B cell (primary cell): ENCODE measurements around the gene YJEFN3. TPM values are rescaled to one million over a fixed set of nuclear protein-coding genes. Genes with fewer than 3 reads are reported as not detected.

Source experiments
- ATAC-seq: fragments of 200-7000 bp; cut with Tn5 transposase; one replicate; pipeline ENCODE4 v1.10.0; 2021; ENCODE audit warnings: low read depth, mild to moderate bottlenecking, moderate number of reproducible peaks, moderate library complexity
- CTCF ChIA-PET: fragments of 350-600 bp; sonication (Branson Sonifier 250); formaldehyde crosslinking; loops from one replicate; lab custom pipeline; 2021; ENCODE audit warnings: antibody characterized with exemption, inconsistent platforms; lab: Charles Lee
- POLR2A ChIA-PET: fragments of 350-600 bp; sonication (Branson Sonifier 250); formaldehyde crosslinking; loops from one replicate; lab custom pipeline; 2021; ENCODE audit warnings: antibody characterized with exemption; lab: Charles Lee
- DNase-seq: peaks from one replicate; pipeline ENCODE4 v3.0.0; 2013
- H2AFZ ChIP-seq: 2 replicates; pipeline ENCODE4 v1.6.1; 2012; ENCODE audit warnings: mild to moderate bottlenecking, low read depth, low read length; ENCODE audit not compliant: insufficient read depth, poor library complexity, severe bottlenecking
- H3K27ac ChIP-seq, 2 donors: 1 replicate in 1 of 2; 2 replicates in 1 of 2; pipeline ENCODE4 v1.5.1; 2012 to 2013; ENCODE audit warnings: low read length in 2 of 2, mild to moderate bottlenecking in 2 of 2, moderate library complexity in 1 of 2
- H3K27me3 ChIP-seq, 4 experiments: fragments of 200-600 bp in 1 of 4; sonication (generic) in 1 of 4; replicated peaks in 1 of 4; 1 replicate in 2 of 4; 2 replicates in 2 of 4; pipeline versions ENCODE4 v1.6.1 to v1.7.0; 2013 to 2016; ENCODE audit warnings: low read length in 3 of 4, mild to moderate bottlenecking in 2 of 4, mixed read lengths in 1 of 4, moderate library complexity in 1 of 4; ENCODE audit not compliant: insufficient read depth in 4 of 4, control insufficient read depth in 3 of 4; ENCODE audit errors: control extremely low read depth in 1 of 4
- H3K36me3 ChIP-seq, 2 experiments: replicated peaks in 1 of 2; 1 replicate in 1 of 2; 2 replicates in 1 of 2; pipeline versions ENCODE4 v1.6.1 to v1.7.1; 2013; ENCODE audit warnings: low read length in 1 of 2; ENCODE audit not compliant: insufficient read depth in 2 of 2, control insufficient read depth in 1 of 2; ENCODE audit errors: control extremely low read depth in 1 of 2, extremely low read depth in 1 of 2
- H3K4me1 ChIP-seq, 2 donors: fragments of 200-600 bp in 1 of 2; sonication (generic) in 1 of 2; 1 replicate in 1 of 2; 2 replicates in 1 of 2; pipeline versions ENCODE4 v1.5.1 to v1.6.1; 2013 to 2017; ENCODE audit warnings: low read length in 2 of 2; ENCODE audit not compliant: control insufficient read depth in 2 of 2, insufficient read depth in 2 of 2
- H3K4me2 ChIP-seq: replicated peaks from 2 replicates; pipeline ENCODE3; 2012; ENCODE audit warnings: mild to moderate bottlenecking, low read depth, low read length; ENCODE audit not compliant: poor library complexity, severe bottlenecking
- H3K4me3 ChIP-seq, 5 experiments: fragments of 200-600 bp in 1 of 5; sonication (generic) in 1 of 5; 1 replicate in 3 of 5; 2 replicates in 2 of 5; pipeline versions ENCODE4 v1.5.1 to v1.7.0; 2011 to 2016; ENCODE audit warnings: low read length in 4 of 5, mild to moderate bottlenecking in 4 of 5, low read depth in 2 of 5, control low read depth in 1 of 5, moderate library complexity in 1 of 5; ENCODE audit not compliant: insufficient read depth in 1 of 5; ENCODE audit errors: control extremely low read depth in 1 of 5, extremely low read depth in 1 of 5
- H3K79me2 ChIP-seq: fragments of 200-600 bp; sonication (generic); one replicate; pipeline ENCODE4 v1.6.0; 2016; ENCODE audit warnings: low read length; ENCODE audit not compliant: control insufficient read depth, insufficient read depth
- H3K9ac ChIP-seq: fragments of 200-600 bp; sonication (generic); 2 replicates; pipeline ENCODE4 v1.6.1; 2017; ENCODE audit warnings: mild to moderate bottlenecking, low read length, moderate library complexity
- H3K9me3 ChIP-seq, 3 donors: one replicate each; pipeline versions ENCODE4 v1.6.1 to v1.7.1; 2013; ENCODE audit warnings: low read length in 2 of 3; ENCODE audit not compliant: control insufficient read depth in 2 of 3, insufficient read depth in 1 of 3; ENCODE audit errors: control extremely low read depth in 1 of 3
- H4K20me1 ChIP-seq: 2 replicates; pipeline ENCODE4 v1.6.0; 2012; ENCODE audit warnings: mild to moderate bottlenecking, low read length; ENCODE audit not compliant: insufficient read depth, control insufficient read depth, poor library complexity, severe bottlenecking
- H3K27ac Mint-ChIP-seq: one replicate; pipeline ENCODE4 v1.8.0; 2021; ENCODE audit warnings: mixed read lengths
- H3K27me3 Mint-ChIP-seq: one replicate; pipeline ENCODE4 v1.8.0; 2021; ENCODE audit warnings: mixed read lengths
- H3K4me1 Mint-ChIP-seq: one replicate; pipeline ENCODE4 v1.8.0; 2021; ENCODE audit warnings: mixed read lengths
- H3K4me3 Mint-ChIP-seq: one replicate; pipeline ENCODE4 v1.8.0; 2021; ENCODE audit warnings: mixed read lengths
- H3K9me3 Mint-ChIP-seq: one replicate; pipeline ENCODE4 v1.8.0; 2022; ENCODE audit warnings: mixed read lengths; ENCODE audit not compliant: insufficient read depth
- EZH2 ChIP-seq: IDR thresholded peaks from 2 replicates; pipeline ENCODE4 v1.6.1; 2012; ENCODE audit warnings: borderline replicate concordance, low read depth, mild to moderate bottlenecking, moderate library complexity, low read length; ENCODE audit not compliant: insufficient read depth, poor library complexity, severe bottlenecking
- WGBS: methylation state at CpG from one replicate; pipeline ENCODE4 v1.1.5; 2013; ENCODE audit warnings: missing lambda C conversion rate; ENCODE audit not compliant: insufficient coverage; 5-methylcytosine and 5-hydroxymethylcytosine counted together
- intact Hi-C: fragments of 100-400 bp; cut with micrococcal nuclease; formaldehyde crosslinking; loops from one replicate; pipeline ENCODE4 v1.10.0; 2022
- polyA plus RNA-seq: library from polyadenylated mRNA; depleted of rRNA; stranded (reverse); fragments of >200 nt; gene quantifications from 2 replicates; pipeline ENCODE4 v1.2.3, GENCODE V29; 2012
- total RNA-seq, 2 donors: library from RNA; stranded (reverse); fragments of 120-200 nt in 1 of 2; gene quantifications; 1 replicate in 1 of 2; 2 replicates in 1 of 2; pipeline versions ENCODE4 v1.2.3 to v1.2.4, GENCODE V29; 2013 to 2022
- TF ChIP-seq, protein P1 (sequence below): fragments of 200-600 bp; IDR thresholded peaks from one replicate; pipeline ENCODE4 v1.8.0; 2022; ENCODE audit warnings: antibody characterized with exemption, mild to moderate bottlenecking

The YJEFN3 gene
- total and polyA plus RNA-seq, 2 donors (not counting 1 experiment from before 2014, with no cell fraction given): 7.1 to 8.8 TPM

DNA sequence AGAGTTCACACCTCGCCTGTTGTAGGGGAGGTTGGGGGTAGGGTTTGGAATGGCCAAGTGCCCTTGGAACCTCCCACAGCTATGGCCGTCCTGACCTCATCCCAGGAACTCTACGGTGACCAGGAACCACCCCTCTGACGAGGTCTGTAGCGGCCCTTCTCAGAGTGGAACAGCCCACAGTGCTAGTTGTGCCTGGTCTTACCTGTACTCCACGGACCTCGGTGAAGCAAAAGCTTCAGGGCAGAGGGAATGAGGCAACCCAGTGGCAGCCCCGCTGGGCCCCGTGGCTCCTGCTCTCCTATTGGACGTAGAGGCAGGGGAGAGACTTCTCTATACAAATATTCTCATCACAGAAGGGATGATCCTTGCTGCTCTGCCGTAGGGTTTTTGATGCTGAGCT, 20.5 kb upstream of the YJEFN3 start:
- ChIA-PET POLR2A (interaction anchor here (0.6 kb wide), 1 partner anchor 94 kb away, joined by 6 read pairs; no protein-coding TSS in a partner anchor), CTCF (no interaction called here)
- intact Hi-C loops: no loop called here
- no peak overlapping the region for H3K4me3 ChIP-seq
- peaks cover 0 to 4% (median 0%) of the 10 kb centered on the region in 3 donors for H3K9me3 ChIP-seq
- Mint-ChIP-seq H3K4me1 (no peaks in the 10 kb centered on the region), H3K9me3 (no peaks in the 10 kb centered on the region), H3K27ac (no peak overlapping the region), H3K27me3 (no peaks in the 10 kb centered on the region), H3K4me3 (no peak overlapping the region)
- H2AFZ ChIP-seq: no peak overlapping the region
- H3K4me1 ChIP-seq: no peaks in the 10 kb centered on the region
- 94% methylated on average over 7 of the region's 11 CpGs for WGBS
- H3K36me3 ChIP-seq: peaks cover 0 to 38% of the 10 kb centered on the region in 2 experiments
- TF ChIP-seq, protein P1, sequence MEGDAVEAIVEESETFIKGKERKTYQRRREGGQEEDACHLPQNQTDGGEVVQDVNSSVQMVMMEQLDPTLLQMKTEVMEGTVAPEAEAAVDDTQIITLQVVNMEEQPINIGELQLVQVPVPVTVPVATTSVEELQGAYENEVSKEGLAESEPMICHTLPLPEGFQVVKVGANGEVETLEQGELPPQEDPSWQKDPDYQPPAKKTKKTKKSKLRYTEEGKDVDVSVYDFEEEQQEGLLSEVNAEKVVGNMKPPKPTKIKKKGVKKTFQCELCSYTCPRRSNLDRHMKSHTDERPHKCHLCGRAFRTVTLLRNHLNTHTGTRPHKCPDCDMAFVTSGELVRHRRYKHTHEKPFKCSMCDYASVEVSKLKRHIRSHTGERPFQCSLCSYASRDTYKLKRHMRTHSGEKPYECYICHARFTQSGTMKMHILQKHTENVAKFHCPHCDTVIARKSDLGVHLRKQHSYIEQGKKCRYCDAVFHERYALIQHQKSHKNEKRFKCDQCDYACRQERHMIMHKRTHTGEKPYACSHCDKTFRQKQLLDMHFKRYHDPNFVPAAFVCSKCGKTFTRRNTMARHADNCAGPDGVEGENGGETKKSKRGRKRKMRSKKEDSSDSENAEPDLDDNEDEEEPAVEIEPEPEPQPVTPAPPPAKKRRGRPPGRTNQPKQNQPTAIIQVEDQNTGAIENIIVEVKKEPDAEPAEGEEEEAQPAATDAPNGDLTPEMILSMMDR: no peak
- no peak for TF ChIP-seq EZH2
- ATAC-seq: no peak
- no peak overlapping the region for H3K4me2 ChIP-seq
- no peaks in the 10 kb centered on the region for H3K79me2 ChIP-seq
- H3K27ac ChIP-seq: no peak overlapping the region
- no peaks in the 10 kb centered on the region for H3K27me3 ChIP-seq
- H4K20me1 ChIP-seq: no peaks in the 10 kb centered on the region
- no peak for DNase-seq
- H3K9ac ChIP-seq: no peak overlapping the region

DNA sequence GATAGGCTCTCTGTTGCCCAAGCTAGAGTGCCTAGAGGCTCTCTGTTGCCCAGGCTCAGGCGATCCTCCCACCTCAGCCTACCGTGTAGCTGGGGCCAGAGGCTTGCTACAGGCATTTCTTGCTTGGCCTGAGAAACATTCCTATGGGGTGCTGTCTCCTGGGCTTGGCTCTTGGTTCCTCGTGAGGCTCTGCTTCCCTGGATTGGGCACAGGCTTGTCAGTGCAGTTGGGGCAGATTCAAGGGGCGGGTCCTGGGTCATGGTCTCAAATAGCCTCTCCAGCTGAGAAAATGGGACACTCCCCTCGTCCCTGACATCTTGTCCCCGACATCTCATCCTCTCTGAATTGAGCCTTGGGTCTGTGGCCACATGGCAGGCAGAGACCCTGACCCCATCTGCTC, 18.3 kb upstream of the YJEFN3 start:
- 75% methylated on average over 5 of the region's 6 CpGs for WGBS
- Mint-ChIP-seq H3K4me3 (no peak overlapping the region), H3K27me3 (no peaks in the 10 kb centered on the region), H3K4me1 (no peaks in the 10 kb centered on the region), H3K27ac (no peak overlapping the region), H3K9me3 (no peaks in the 10 kb centered on the region)
- Histone ChIP-seq H4K20me1 (no peaks in the 10 kb centered on the region), H3K4me1 (peaks cover 4 to 9% of the 10 kb centered on the region in 2 donors), H2AFZ (no peak overlapping the region), H3K27ac (no peak overlapping the region), H3K4me2 (no peak overlapping the region), H3K9me3 (peaks cover 0 to 17% (median 0%) of the 10 kb centered on the region in 3 donors), H3K36me3 (peaks cover 0 to 16% of the 10 kb centered on the region in 2 experiments), H3K79me2 (peaks cover 5% of the 10 kb centered on the region), H3K4me3 (no peak overlapping the region), H3K9ac (no peak overlapping the region), H3K27me3 (no peaks in the 10 kb centered on the region)
- ChIA-PET POLR2A (interaction anchor here (0.6 kb wide), 1 partner anchor 127 kb away, joined by 8 read pairs; no protein-coding TSS in a partner anchor), CTCF (no interaction called here)
- intact Hi-C loops: loop anchor here (10.0 kb wide), 1 partner anchor 564 kb away; the partner anchor contains the start of gene ZNF90
- DNase-seq (no peak), ATAC-seq (no peak)
- no peak for TF ChIP-seq EZH2
- TF ChIP-seq, protein P1: no peak
